NCI-H2107 (cell line): ENCODE results near the gene UBE2D3.

Experiments
- DNase-seq: peaks from one replicate; lab custom pipeline; 2025; lab: John Stamatoyannopoulos, UW

Gene UBE2D3

DNA sequence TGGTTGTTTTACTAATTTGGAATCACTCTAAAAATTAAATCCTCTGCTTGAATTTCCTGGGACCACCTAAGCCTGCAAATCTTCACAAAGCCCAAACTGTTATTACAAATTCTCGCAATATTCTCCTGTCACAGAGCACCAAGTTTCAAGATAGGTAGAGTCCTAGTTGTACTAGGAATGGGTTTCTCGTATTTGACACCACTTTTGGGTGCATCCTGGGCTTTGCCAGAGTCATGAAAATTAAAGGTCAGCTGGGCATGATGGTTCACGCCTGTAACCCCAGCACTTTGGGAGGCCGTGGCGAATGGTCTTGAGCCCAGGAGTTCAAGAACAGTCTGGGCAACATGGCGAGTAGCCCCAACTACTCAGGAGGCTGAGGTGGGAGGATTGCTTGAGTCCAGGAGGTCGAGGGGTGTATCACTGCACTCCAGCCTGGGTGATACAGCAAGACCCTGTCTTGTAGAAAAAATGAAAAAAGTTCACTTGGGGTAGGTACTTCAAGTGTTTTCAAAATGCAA is 36.0 kb downstream of the UBE2D3 start:
- no peak for DNase-seq

GRCh38 chr4:102789317-102789717 is 38.0 kb downstream of the UBE2D3 start:
- no peak for DNase-seq

DNA sequence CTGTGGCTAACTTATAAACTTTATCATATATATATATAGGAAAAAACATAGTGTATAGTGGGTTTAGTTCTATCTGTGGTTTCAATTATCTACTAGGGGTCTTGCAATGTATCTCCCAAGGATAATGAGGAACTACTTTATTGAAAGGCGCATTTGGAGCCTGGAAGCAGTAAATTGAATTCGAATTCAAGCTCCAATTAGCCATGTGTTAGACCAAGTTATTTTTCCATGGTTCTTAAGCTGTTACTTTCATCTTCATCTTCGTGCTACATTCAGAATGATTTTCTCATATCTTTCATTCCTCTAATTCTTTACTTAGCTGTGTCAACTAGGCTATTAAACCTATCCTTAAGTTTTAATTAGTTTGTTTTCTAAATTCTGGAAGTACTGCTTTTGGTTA is 39.4 kb downstream of the UBE2D3 start:
- DNase-seq: no peak

GRCh38 chr4:102787096-102787881 is 40.1 kb downstream of the UBE2D3 start:
- no peak for DNase-seq

GRCh38 chr4:102786279-102786678 is 41.1 kb downstream of the UBE2D3 start:
- DNase-seq: no peak

- no peak for DNase-seq
These were observed 44.3 kb downstream of the UBE2D3 start for GRCh38 chr4:102783006-102783405.

- no peak for DNase-seq
These were observed 45.8 kb downstream of the UBE2D3 start for GRCh38 chr4:102781570-102781969.

- DNase-seq: no peak
These were observed 46.7 kb downstream of the UBE2D3 start for GRCh38 chr4:102780476-102781144.

DNA sequence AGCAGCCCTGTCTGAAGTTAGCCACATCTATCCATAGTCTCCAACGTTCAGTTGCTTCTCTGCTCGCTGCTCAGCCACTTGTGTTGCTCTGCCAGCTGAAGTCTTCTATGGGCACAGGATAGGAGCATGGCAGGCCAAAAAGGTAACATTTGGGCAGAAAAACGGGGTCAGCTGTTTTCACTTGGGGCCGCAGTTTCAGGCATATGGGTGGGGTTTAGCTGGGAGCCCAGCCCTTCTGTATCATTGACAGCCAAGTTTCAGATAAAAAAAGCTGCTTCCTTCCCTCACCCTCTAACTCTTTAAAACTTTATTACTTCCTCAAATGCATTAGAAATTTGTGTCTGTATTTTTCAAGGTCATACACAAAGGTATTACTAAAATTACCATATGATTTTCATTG is 48.1 kb downstream of the UBE2D3 start:
- no peak for DNase-seq

DNA sequence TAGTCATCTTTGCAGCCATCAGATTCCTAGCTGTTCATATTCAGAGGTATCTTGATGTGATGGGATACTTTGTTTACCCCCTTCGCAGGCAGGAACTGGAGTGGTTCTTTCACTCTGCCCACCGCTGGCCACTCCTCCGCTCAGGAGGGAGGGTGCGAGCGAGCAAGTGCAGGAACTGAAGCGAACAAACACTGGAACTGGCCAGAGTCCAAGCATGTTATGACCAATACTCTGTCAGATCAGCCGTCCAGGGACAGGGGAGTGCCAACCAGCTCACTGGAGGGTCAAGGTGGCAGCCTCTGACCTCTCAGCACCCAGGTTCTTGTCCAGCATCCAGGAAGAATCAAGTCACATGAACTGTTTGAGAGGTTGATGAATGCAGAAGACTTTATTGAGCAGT is 48.6 kb downstream of the UBE2D3 start:
- DNase-seq: no peak

DNA sequence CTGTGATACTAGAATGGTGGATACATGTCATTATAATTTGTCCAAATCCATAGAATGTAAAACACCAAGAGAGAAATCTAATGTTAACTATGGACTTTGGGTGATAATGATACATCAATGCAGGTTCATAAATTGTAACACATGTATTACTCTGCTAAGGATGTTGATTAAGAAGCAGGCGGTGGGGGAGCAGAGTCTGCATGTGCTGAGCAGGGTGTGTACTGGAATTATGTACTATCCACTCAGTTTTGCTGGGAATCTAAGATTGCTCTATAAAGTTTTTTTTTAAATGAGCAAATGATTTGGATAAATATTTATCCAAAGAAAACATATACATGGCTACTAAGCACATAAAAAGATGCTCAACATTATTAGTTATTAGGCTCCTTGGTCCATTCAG is 51.5 kb downstream of the UBE2D3 start:
- DNase-seq: no peak

- no peak for DNase-seq
These were observed 53.1 kb downstream of the UBE2D3 start for GRCh38 chr4:102774254-102774653.

DNA sequence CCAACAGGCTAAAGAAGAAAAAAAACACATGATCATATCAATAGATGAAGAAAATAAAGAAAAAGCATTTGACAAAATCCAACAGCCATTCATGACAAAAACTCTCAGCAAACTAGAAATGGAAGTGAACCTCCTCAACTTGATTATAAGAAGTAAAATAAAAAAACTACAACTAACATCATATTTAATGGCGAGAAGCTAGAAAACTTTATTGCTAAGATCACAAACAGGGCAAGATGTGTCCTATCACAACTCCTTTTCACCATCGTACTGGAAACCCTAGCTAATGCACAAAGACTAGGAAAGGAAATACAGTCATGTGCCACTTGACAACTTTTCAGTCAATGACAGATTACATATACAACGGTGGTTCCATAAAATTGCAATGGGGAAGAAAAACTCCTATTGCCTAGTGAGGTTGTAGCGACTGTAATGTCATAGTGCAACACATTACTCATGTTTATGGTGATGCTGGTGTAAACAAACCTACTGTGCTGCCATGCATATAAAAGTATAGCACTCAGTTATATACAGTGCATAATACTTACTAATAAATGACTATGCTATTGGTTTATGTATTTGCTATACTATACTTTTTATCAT is 54.5 kb downstream of the UBE2D3 start:
- no peak for DNase-seq

DNA sequence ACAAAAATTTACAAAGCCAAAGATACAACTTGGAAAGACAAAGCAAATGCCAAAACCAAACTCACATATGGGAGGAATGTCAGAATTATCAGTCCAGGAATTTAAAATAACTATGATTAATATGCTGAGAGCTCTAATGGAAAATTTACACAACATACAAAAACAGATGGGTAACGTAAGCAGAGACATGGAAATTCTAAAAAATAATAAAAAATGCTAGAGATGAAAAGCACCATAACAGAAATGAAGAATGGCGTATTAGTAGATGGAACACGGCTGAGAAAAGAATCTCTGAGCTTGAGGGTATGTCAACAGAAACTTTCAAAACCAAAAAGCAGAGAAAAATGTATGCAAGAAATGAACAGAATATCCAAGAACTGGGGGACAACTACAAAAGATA is 62.5 kb downstream of the UBE2D3 start:
- DNase-seq: no peak

DNA sequence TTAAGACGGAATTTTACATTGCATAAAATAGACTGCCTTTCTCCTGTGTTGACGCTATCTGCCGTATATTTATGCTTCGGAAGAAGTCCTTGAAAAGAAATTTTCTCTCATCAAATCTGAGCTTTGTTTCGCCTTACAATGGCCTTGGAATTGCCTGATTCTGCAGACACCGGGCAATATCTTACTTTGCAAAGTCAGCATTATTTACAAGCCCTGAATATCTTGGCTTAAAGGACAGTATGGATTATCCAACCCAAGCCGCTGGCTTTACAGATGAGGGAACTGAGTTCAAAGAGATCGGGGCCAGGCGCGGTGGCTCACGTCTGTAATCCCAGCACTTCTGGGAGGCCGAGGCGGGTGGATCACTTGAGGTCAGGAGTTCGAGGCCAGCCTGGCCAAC is 65.4 kb downstream of the UBE2D3 start:
- DNase-seq: no peak

GRCh38 chr4:102761296-102761701 is 66.1 kb downstream of the UBE2D3 start:
- no peak for DNase-seq

DNA sequence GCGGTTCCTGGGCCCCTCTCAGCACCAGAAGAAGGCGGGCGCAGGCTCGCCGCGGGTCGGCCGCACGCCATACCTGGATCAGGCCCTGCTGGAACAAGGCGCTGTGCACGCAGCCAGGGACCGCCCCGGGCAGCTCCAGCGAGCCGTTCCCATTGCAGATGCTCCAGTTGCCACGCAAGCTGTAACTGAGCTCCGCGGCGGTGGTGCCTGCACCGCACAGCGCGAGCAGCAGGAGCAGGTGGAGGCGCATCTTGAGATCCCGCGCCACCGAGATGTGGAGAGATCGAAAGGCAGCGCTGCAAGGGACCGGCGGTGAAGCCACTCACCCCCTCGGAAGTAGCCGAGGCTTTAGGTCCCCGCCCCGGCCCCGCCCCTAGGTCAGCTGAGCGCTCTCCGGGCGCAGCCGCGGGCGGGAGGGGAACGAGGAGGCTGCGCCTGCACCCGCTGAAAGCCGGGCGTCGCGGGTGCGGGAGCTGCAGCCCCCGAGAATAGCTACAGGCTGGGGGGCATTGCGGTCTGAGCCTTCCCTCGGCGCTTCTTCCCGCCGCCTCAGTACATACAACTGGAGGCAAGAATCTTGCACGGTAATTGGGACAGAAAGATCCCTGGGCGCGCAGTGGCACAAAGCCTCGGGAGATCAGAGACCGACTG is 66.6 kb downstream of the UBE2D3 start, which contains the start of gene MANBA:
Gene MANBA (minus strand): TSS at position 324 of the 651 bp plus-strand sequence. CDS start 74 bp downstream, at position 250.
- peak; percentile 11 for DNase-seq

DNA sequence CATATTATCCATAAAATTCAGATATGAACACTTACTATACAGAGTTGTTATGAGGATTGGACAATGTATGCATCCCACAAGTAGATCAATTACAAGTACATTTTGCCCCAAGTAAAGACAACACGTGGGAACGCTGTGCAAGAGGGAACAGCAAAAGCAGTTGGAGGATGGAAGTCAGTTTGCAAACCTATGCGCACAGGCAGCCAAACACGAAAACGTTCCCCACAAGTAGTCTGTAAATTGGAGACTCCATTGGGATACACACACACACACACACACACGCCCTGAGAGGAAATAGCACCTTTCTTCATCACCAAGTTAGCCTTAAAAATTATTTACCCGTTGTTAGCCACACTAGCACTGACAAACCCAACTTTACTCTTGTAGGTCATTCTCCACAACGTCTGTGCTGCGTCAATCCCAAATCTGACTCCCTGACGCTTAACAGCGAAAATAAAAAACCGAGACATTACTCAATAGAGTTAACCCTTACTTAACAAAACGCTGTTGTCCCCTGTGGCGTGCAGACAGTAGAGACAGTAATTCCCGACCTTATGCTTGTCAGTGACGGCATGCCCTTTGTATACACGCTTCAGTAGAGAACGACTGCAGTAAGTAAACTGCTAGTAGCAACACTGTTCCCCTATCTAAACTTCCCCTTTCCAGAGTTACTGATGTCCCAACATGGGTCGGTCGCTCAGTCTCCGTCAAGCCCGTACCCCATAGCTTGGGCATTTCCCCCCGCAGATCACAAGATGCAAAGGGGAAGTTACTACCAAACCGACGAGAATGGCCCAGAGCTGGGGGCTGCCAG is 67.3 kb downstream of the UBE2D3 start:
- no peak for DNase-seq

DNA sequence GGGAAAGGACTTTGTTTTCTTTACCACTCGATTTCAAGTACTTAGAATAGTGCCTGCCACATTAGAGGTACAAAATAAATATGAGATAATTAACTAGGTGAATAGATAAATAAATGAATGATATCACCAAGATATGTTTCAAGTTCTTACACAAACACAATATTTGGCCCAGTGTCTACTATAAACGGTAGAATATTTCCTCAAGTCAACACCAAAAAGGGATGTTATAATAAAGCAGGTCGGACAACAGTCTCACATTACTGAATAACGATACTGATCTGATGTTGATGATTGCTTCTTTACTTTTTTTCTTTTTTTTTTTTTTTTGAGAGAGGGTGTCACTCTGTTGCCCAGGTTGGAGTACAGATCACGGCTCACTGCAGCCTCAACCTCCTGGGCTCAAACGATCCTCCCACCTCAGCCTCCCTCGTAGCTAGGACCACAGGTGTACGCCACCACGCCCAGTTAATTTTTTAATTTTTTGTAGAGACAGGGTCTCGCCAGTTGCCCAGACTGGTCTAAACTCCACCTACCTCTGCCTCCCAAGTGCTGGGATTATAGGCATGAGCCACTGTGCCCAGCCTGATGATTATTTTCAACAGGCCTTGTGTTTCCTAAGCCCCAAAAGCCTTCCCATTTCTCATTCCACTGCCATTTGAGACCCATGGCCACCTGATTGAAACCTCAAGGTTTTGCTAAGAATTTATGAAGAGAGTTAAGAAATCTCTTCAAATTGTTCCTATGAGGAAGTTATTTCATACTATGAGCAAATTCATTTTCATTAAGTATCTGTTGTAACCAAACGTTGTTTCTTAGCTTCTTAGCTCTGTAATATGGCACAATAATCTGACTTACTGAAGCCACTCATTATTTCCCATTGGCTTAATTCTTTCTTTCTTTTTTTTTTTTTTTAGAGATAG is 68.8 kb downstream of the UBE2D3 start:
- no peak for DNase-seq

DNA sequence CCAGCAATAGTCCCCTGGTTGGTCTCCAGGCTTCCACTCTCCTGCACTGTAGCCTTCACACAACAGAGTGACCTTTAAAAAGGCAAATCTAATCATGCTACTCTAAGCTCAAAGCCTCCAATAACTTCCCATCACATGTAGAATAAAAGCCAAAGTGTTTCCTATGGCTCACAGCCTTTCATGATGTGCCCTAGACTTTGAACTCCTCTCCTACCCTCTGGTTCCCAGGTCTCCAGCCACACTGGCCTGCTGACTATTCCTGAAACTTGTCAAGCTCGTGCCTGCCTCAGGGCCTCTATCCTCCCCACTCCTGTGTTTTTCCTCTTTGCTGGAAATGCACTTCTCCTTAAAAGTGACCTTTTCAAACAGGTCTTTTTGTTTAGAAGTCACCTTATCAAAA is 69.7 kb downstream of the UBE2D3 start:
- no peak for DNase-seq
